RWPE1 (cell line): ENCODE results near the gene TMEM263.

Source experiments
- CTCF ChIA-PET: fragments of 350-600 bp; sonication (Branson Sonifier 250); formaldehyde crosslinking; extraction: SDS; loops from one replicate; lab custom pipeline; 2021; lab: Yijun Ruan, JAX
- POLR2A ChIA-PET: fragments of 400-600 bp; formaldehyde crosslinking; extraction: SDS; loops from one replicate; lab custom pipeline; 2020; ENCODE audit warnings: antibody characterized with exemption; ENCODE audit not compliant: low non-redundant PET; lab: Yijun Ruan, JAX
- DNase-seq: peaks from one replicate; pipeline ENCODE4 v3.0.0; 2012; ENCODE audit warnings: low spot score
- H3K27ac ChIP-seq: fragments of 450-650 bp; 2 replicates; pipeline ENCODE4 v1.5.1; 2017
- TF ChIP-seq, protein P1 (sequence below): fragments of 450-650 bp; conservative IDR thresholded peaks from 2 replicates; pipeline ENCODE4 v1.5.1; 2017; ENCODE audit warnings: low read depth, mild to moderate bottlenecking

The TMEM263 gene

DNA sequence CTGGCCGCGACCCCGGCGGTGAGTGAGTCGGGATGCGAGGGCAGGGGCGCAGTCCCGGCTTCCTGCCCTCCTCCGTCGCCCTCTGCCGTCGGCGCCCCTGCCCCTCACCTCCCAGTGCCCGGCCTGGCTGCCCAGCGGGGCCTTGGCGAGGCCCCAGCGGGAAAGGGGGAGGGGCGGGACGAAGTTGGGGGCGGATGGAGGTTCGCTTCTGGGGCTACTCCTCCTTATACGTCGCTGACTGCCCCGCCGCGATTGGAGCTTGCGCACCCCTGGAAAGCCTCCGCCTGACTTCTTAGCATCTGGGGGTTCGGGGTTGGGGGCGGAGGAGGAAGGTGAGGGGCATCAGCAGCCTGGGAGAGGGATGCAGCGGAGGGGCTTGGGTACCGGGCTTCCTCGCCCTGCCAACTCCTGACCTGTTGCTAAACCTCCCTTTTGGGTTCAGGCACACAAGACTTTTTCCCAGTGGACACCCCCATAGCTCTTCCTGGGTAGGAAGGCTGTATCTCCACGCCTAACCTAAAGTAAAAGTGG lies 406 bp downstream of the TMEM263 start:
- peak overlapping the region; percentile 93 for H3K27ac ChIP-seq
- CTCF ChIA-PET = interaction anchor here (0.6 kb wide), 1 partner anchor 569 kb away, joined by 5 read pairs; no protein-coding TSS in a partner anchor
- TF ChIP-seq, protein P1, sequence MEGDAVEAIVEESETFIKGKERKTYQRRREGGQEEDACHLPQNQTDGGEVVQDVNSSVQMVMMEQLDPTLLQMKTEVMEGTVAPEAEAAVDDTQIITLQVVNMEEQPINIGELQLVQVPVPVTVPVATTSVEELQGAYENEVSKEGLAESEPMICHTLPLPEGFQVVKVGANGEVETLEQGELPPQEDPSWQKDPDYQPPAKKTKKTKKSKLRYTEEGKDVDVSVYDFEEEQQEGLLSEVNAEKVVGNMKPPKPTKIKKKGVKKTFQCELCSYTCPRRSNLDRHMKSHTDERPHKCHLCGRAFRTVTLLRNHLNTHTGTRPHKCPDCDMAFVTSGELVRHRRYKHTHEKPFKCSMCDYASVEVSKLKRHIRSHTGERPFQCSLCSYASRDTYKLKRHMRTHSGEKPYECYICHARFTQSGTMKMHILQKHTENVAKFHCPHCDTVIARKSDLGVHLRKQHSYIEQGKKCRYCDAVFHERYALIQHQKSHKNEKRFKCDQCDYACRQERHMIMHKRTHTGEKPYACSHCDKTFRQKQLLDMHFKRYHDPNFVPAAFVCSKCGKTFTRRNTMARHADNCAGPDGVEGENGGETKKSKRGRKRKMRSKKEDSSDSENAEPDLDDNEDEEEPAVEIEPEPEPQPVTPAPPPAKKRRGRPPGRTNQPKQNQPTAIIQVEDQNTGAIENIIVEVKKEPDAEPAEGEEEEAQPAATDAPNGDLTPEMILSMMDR = 0 out of 2 replicates have a peak, but pooled peaks have one; percentile 20
- peak; percentile 41 for DNase-seq
- POLR2A ChIA-PET = no interaction called here

DNA sequence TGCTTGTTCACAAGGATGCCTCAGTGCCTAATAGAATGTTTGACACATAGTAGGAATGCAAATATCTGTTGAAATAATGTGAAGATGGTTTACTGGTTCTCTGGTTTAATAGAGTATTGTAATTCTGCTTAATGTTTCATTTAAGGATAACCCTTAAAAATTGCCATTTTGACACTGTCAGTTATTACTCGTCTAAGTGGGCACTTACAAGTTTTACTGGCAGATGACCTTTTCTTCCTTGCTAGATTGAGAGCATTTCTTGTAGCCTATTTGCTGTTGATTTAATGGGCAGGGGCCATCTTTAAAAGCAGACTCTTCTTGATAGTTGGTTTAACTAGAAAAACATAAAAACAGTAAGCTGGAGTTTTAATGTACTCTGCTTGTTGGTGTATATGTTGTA lies 1.9 kb downstream of the TMEM263 start:
- H3K27ac ChIP-seq = no peak overlapping the region
- POLR2A ChIA-PET = no interaction called here
- CTCF ChIA-PET = no interaction called here
- TF ChIP-seq, protein P1 = no peak
- DNase-seq = no peak

DNA sequence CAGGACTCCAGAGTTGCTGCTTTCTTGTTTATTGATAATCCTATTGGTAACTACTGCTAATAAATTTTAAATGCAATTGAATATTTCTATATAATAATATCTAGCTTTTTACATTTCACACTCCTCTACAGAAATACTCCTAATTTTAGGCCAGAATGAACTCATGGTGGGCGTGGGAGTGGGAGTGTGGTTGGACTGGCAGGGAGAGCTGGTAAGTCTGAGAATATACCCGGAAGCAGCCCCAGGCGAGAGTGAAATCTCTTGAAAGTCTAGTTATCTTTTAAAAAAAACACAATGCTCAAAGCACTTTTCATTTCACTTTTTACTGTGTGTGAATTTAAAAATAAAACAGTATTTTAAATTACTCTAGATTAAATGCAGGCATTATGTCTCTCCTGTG lies 4.7 kb downstream of the TMEM263 start:
- no peak for DNase-seq
- TF ChIP-seq, protein P1 = no peak
- CTCF ChIA-PET = no interaction called here
- no peak overlapping the region for H3K27ac ChIP-seq
- POLR2A ChIA-PET = no interaction called here

DNA sequence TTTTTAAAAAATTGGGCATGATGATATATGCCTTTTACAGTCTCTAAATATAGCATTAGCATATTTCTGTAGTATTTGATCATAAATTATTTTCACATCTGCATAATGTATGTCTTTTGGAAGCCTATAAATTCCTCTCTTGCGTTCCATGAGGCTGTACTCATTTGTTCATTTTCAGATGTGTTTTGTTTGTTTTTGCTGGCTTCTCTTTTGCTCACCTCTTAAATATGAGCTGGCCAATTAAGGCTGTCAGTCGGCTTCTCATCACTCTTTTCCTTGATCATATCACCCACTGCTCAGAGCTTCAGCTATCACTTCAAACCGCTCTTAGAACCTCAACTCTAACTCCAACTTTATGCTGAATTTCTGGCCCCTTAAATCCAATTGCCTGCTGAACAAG lies 6.6 kb downstream of the TMEM263 start:
- no peak overlapping the region for H3K27ac ChIP-seq
- POLR2A ChIA-PET = no interaction called here
- no peak for DNase-seq
- TF ChIP-seq, protein P1 = no peak
- CTCF ChIA-PET = no interaction called here

GRCh38 chr12:106964526-106964925 lies 8.8 kb downstream of the TMEM263 start:
- ChIA-PET CTCF (no interaction called here), POLR2A (no interaction called here)
- no peak overlapping the region for H3K27ac ChIP-seq
- TF ChIP-seq, protein P1 = no peak
- no peak for DNase-seq

DNA sequence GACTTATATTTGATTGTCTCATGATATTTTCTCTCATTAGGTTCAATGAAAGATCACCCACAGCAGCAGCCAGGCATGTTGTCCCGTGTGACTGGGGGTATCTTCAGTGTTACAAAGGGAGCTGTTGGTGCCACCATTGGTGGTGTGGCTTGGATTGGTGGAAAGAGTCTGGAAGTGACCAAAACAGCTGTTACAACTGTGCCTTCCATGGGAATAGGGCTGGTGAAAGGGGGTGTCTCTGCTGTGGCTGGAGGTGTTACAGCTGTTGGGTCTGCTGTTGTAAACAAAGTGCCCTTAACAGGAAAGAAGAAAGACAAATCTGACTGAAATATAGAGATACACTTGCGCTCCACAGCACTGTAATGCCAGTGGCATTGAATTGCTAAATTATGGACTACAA lies 15.4 kb downstream of the TMEM263 start:
- no peak for DNase-seq
- ChIA-PET POLR2A (no interaction called here), CTCF (no interaction called here)
- no peak overlapping the region for H3K27ac ChIP-seq
- TF ChIP-seq, protein P1 = no peak
